GM21619 (cell line): ENCODE measurements around the gene ATG101.

Experiments used
- ATAC-seq: cut with Tn5 transposase; IDR thresholded peaks from one replicate; pipeline ENCODE4 v1.9.1; 2021; ENCODE audit not compliant: unreplicated experiment

Gene ATG101

GRCh38 chr12:52041695-52042123 lies 28.1 kb upstream of the ATG101 start:
- ATAC-seq, result no peak

GRCh38 chr12:52042706-52043385 lies 26.9 kb upstream of the ATG101 start:
- no peak for ATAC-seq

GRCh38 chr12:52043386-52044212 lies 26.2 kb upstream of the ATG101 start:
- no peak for ATAC-seq

GRCh38 chr12:52044292-52044983 lies 25.3 kb upstream of the ATG101 start:
- no peak for ATAC-seq

GRCh38 chr12:52045794-52046199 lies 24.0 kb upstream of the ATG101 start:
- ATAC-seq, result no peak

- no peak for ATAC-seq
Observed at GRCh38 chr12:52046859-52047258, 22.9 kb upstream of the ATG101 start.

- no peak for ATAC-seq
Observed at GRCh38 chr12:52049286-52049685, 20.5 kb upstream of the ATG101 start.

GRCh38 chr12:52049688-52050087 lies 20.1 kb upstream of the ATG101 start:
- no peak for ATAC-seq

GRCh38 chr12:52050116-52050757 lies 19.5 kb upstream of the ATG101 start:
- no peak for ATAC-seq

- ATAC-seq, result peak; percentile 72
Observed at GRCh38 chr12:52050758-52051541, 18.8 kb upstream of the ATG101 start, which contains the start of gene NR4A1. Gene NR4A1, plus strand, starts transcription at chr12:52051442. Its CDS starts 2,887 bp downstream, at chr12:52054329.

GRCh38 chr12:52052468-52053186 lies 17.2 kb upstream of the ATG101 start:
- ATAC-seq, result no peak

- no peak for ATAC-seq
Observed at GRCh38 chr12:52053536-52054209, 16.1 kb upstream of the ATG101 start.

- ATAC-seq, result no peak
Observed at GRCh38 chr12:52054231-52054832, 15.4 kb upstream of the ATG101 start.

GRCh38 chr12:52054833-52055730 lies 14.7 kb upstream of the ATG101 start:
- ATAC-seq, result no peak

- no peak for ATAC-seq
Observed at GRCh38 chr12:52055731-52056711, 13.8 kb upstream of the ATG101 start.

GRCh38 chr12:52056801-52057637 lies 12.8 kb upstream of the ATG101 start:
- no peak for ATAC-seq
